Measurements from ENCODE around the gene HOXA13.

The HOXA13 gene

DNA sequence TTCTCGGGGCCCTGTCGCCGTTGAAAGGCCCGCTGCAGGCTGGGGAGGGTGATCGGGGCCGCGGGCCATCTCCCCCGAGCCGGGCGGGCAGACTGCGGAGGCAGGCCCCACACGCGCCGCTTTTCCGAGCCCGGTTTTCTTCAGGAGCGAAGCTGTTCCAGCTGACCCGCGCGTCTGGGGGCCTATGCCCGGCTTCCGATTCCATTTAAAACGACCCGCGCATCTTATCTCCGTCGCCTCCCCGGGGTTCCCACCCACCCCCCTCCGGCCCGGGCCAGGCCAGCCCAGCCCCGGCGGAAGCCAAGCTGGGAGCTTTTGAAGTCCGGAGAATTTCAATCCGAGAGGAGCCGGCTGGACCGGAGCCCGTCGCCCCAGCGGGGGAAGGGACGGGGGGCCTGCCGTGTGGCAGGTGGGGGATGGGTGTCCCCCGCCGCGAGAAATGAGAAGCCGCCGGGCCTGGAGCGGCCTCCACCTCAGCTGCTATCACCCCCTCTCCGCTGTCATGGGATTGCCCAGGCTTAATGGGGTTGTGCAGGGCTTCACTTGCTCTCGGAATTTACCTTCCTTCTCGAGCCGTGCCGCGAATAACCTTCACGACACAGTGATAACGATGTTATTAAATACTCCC is 39.6 kb upstream of the HOXA13 start:
- no peak for DNase-seq
- in situ Hi-C loops (cut with MboI; ENCODE audit: low pct_unique_long_range_greater_than_20kb, low sequenced_read_pairs), result loop anchor here (25.0 kb wide), 1 partner anchor 348 kb away; no protein-coding TSS in a partner anchor

DNA sequence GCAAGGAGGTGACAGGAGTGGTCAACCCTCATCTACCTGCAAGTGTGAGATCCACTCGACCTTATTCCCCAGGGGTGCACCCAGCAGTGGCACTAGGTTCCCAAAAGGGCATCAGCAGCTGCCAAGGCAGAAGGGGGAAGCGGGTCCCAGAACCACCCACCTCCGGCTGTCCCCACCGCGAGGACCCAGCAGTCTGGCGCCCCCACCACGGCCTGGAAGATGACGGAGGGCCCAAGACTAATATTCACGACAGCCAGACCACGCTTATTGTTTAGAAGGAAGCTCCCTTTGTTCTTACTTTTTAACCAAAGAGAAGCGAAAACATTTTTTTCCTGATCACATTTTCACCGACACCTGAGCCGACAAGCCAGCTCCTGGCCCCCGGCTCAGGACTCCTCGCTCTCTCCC is 39.1 kb upstream of the HOXA13 start:
- DNase-seq, result no peak
- in situ Hi-C loops (cut with MboI; ENCODE audit: low pct_unique_long_range_greater_than_20kb, low sequenced_read_pairs), result loop anchor here (25.0 kb wide), 1 partner anchor 348 kb away; no protein-coding TSS in a partner anchor

DNA sequence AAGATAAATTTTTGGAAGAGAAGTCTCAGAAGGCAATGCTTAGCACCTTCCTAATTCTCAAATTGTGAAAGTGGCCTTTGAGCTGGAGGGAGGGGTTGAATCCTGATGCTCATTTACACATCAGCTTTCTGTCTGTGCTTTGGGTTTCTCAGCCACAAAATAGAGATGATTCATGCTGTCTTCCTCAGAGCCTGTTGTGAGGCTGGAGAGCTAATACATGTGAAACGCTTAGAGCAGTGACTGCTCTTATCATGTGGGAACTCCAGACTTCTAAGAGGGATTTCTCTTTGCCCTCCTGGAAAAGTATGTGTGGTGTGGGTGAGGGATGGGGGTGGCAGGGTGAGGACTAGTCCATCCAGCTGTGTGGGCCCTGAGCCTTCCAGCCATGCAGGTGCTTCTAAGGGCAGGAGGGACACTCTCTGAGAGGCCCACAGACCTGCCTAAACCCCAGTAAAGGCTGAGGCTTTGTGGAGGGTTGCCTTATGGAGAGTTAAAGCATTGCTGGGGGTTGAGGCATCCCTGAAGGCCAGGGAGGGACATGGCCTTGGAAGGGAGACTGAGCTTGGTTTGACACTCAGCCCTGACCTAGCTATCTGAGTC is 37.9 kb upstream of the HOXA13 start:
- in situ Hi-C loops (cut with MboI; ENCODE audit: low pct_unique_long_range_greater_than_20kb, low sequenced_read_pairs), result loop anchor here (25.0 kb wide), 1 partner anchor 349 kb away; no protein-coding TSS in a partner anchor
- no peak for DNase-seq

DNA sequence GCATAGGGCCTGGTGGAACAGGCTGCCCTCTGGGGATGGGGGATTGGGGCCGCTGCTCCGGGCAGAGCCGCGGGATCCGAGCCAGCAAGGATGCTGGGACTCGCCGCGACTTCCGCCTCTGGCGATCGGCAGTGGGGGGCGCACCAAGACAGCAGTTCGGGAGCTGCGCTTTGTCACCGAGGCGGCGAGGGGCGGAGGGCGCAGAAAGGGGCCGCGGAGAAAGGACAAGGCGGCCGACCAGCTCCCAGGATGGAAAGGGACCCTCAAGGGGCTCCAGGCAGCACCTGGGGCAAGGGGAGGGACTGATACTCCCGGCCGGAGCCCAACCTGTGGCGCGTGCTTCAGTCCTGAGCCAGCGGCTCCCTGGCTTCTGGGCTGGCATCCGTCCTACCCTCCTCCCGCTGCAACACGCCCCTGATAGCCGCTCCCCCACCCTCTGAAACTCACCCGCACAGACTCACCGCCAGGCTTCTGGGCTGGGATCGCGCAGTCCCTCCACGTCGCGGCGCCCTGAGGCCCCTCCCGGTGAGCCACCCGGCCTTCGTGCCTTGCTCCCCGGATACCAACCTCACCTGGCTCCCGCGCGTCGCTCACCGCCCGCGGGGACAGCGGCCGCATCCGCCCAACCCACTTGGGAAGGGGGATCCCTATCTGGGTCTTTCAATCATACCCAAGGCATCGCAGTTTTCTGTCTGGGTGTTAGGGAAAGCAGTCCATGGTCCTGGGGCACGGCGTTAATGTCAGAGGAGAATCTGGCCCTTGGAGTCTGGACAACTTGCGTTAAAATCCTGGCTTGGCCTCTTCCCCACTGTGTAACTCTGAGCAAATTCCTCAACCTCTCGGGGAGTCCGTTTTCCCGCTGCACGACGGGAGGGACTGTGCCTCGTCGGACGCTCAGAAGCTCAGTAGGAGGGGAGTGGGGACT is 35.8 kb upstream of the HOXA13 start:
- in situ Hi-C loops (cut with MboI; ENCODE audit: low pct_unique_long_range_greater_than_20kb, low sequenced_read_pairs), result loop anchor here (25.0 kb wide), 1 partner anchor 352 kb away; no protein-coding TSS in a partner anchor
- DNase-seq, result peak; percentile 83

DNA sequence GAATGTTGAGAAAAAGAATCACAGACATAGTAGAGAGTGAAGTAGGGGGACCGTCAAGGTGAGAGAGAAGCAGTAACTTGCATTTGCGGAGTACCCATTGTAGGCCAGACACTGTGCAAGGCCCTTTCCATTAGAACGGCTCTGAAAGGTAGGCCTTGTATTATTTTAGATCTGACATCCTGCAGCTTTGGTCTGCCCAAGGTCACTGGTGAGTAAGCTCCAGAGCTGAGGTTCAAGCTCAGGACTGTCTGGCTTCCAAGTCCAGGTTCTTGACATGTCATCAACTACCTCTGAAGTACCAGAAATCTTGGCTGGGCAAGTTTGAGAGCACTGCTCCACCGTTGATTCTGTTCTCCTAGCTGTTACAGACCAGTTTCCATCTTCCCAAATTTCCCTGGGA is 29.6 kb upstream of the HOXA13 start:
- in situ Hi-C loops (cut with MboI; ENCODE audit: low pct_unique_long_range_greater_than_20kb, low sequenced_read_pairs), result loop anchor here (25.0 kb wide), 1 partner anchor 358 kb away; no protein-coding TSS in a partner anchor
- DNase-seq, result no peak

DNA sequence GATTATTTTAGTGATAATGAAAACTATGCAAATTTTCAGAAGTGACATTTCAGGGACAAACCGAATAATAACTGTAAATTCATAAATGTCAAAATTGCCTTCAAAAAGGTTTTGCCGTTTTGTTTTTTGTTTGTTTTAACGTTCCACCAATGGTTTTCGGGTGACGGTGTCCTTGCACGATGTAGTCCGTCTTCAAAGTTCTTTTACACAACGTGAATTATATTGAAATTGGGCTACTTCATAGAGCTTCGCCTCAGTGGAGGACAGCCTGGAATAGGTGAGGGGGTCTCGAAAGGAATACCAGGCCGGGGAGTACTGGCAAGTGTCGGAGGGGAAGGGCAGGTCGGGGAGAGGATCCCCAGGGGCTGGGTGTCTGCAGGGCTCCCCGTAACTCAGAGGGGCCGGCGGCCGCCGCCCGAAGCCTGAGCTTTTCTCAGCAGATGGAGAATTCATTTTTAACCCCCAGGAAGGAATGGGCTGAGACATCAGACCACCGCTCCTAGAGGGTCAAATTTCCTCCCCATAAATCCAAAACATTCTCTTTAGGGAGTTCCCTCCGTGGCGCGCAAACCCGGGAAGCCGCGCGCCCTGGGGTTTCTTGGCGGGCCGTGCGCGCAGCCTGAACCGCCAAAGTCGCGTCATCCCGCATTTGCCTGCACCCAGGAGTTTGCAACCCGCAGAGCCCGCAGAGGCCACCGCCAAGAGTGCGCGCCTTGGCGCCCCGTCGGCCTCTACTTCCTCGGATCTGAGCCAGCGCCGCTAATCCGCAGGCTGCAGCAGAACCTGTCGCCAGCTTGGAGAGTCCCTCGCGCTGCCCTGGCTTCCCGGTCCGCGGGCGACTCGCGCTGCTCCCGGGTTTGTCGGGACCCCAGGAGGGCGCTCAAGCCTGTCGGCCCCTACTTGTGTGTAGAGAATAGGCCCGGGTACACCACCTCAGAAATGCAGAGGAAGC is 25.4 kb upstream of the HOXA13 start:
- no peak for DNase-seq
- in situ Hi-C loops (cut with MboI; ENCODE audit: low pct_unique_long_range_greater_than_20kb, low sequenced_read_pairs), result loop anchor here (25.0 kb wide), 1 partner anchor 362 kb away; no protein-coding TSS in a partner anchor

DNA sequence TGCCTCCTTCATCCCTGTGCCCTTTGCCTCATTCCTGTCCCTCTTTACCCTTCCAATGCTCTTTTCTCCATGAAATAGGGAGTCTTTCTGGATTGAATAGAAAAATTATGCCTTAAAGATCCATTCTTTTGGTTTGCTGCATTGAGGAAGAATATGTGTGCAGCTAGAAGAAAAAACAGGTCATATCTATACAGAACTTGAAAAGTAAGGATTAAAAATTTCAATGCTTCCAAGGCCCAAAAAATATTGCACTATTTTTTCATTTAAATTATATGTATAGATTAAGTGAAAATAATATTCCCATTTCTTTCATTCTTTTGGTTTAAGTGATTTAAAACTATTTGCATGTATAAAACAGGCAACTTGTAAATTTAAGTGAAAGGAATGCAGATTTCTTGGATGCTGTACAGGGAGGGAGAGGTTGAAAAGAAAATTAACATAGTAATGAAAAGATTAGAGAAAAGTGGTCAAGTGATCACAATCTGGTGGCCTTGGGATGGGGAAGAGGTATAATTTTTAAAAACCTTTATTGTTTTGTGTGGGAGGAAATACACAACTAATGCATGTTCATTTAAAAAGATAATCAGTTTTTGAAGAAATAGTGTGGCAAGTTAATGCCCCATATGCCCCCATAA is 24.2 kb upstream of the HOXA13 start:
- DNase-seq, result no peak
- in situ Hi-C loops (cut with MboI; ENCODE audit: low pct_unique_long_range_greater_than_20kb, low sequenced_read_pairs), result no loop called here

DNA sequence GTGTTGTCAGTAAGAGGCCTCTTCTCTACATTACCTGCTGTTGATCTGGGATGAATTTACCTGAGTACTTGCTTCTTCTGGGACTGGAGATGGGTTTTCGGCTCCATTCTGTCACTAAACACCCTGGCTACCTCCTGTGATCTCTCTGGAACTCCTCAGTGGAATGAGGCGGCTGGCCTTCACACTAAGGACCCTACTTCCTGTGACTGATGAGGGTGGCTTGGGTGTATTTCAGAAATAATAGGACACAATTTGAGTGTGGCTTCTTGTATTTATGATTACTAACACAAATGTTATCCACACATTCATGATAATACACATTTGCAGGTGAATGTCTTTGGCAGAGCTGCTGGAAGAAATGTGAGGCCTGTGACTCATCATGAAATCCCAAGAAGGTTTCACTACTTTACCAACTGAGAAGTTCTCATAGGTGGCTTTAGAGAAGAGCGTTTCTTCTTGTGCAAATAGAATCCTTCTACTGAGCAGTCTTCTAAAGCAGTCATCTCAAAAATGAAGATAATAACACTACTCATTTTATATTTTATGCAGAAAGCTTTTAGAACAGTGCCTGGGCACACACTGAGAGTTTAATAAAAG is 21.4 kb upstream of the HOXA13 start:
- in situ Hi-C loops (cut with MboI; ENCODE audit: low pct_unique_long_range_greater_than_20kb, low sequenced_read_pairs), result no loop called here
- DNase-seq, result no peak

DNA sequence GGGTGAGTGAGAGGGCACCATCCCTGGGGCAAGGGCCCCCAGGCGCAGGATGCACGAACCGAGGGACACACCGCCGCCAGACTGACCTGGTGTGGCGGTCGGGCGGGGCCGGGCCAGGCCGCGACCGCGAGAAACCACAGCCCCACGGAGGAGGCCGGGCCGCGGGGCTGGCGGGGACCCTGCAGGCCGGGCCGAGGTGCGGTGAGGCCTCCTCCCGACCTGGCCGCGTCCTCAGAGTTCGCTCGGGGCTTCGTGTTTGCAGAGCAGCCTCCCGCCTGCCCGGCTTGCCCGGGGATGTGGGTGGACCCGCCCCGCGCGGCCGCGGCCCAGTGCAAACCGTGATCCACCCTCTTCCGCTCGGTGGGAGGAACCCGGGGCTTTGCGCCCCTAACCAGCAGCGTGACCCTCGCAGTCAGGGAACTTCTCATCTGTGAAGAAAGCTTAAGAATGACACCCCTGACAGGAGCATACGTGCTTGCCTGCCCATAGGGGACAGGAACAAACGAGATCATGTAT is 20.6 kb upstream of the HOXA13 start:
- in situ Hi-C loops (cut with MboI; ENCODE audit: low pct_unique_long_range_greater_than_20kb, low sequenced_read_pairs), result no loop called here
- DNase-seq, result no peak

DNA sequence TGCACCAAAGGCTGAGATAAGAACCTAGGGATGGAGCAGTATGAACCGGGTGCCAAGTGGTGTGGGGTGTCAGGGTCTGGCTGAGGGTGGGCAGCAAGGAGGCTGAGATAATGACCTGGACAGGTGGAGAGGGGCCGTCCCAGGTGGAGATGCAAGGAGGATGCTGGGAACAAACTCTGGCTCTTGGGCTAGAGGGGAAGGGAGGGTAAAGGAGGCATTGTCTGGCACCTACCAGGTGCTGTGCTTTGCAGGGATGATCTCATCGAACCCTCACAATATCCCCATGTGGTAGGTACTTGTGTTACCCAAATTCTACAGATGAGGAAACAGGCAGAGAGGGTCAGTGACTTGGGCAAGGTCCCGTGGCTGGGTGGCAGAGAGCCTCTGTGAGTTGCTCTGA is 19.9 kb upstream of the HOXA13 start:
- in situ Hi-C loops (cut with MboI; ENCODE audit: low pct_unique_long_range_greater_than_20kb, low sequenced_read_pairs), result no loop called here
- no peak for DNase-seq

DNA sequence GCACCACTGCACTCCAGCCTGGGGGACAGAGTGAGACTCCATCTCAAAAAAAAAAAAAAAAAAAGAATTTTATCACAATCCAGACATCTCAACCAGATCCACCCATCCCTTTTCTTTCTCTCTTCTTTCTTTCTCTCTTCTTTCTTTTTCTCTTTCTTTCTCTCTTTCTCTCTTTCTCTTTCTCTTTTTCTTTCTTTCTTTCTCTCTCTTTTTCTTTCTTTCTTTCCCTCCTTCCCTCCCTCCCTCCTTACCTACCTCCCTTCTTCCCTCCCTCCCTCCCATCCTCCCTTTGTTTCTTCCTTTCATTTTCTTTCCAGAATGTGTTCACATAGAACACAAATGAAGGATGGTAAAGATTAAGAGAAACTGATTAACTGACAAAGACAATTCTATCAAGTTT is 18.1 kb upstream of the HOXA13 start:
- in situ Hi-C loops (cut with MboI; ENCODE audit: low pct_unique_long_range_greater_than_20kb, low sequenced_read_pairs), result no loop called here
- no peak for DNase-seq

DNA sequence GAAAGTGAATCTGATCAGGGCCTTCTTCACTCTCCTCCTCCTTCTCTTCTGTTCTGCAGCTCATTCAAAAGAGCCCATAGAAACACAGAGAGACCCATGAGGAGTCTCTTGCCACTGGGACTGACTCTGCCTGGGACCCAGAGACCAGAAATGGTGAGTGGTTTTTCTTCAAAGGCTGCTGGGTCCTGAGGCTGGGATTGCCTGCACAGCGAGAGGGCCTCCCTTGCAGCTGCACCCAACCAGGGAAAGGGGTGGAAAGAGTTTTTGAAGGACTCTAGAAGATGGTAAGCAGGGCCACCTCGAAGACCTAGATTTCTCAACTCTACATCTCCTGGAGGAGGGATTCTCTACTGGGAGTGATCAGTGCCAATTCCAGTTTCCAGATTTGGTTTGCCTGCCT is 15.5 kb upstream of the HOXA13 start:
- DNase-seq, result no peak
- in situ Hi-C loops (cut with MboI; ENCODE audit: low pct_unique_long_range_greater_than_20kb, low sequenced_read_pairs), result no loop called here

DNA sequence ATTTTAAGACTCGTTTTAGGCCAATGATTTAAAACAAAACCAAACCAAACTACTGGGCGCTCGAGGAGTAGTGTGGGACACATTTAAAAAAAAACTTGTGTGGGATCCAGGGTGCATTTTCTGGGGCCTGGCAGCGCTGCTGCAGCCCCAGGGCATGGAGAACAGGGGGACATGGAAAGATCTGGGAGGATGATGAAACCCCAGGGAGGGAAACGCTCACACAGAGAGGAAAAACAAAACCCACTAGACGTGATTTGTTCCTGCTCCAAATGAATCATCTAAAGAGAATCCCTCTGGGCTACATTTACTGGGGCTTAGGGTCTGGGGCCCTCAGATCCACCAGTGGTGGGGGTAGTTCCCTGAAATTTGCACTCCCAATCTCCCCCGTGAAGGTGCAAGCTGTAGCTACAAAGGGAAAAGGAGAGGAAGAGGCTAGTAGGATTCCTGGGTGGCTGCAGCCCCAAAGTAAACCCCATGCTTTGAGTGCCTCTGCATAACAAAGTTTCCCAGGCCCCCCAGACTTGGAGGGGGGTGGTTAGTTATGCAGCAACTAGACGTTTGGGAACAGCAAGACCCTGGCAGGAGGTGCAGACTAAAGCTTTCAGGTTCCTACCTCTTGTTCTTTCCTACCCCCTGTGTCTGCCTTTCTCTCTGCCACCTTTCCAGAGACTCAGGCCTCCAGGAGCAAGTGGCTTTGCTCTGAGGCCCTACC is 14.5 kb upstream of the HOXA13 start:
- no peak for DNase-seq
- in situ Hi-C loops (cut with MboI; ENCODE audit: low pct_unique_long_range_greater_than_20kb, low sequenced_read_pairs), result no loop called here

DNA sequence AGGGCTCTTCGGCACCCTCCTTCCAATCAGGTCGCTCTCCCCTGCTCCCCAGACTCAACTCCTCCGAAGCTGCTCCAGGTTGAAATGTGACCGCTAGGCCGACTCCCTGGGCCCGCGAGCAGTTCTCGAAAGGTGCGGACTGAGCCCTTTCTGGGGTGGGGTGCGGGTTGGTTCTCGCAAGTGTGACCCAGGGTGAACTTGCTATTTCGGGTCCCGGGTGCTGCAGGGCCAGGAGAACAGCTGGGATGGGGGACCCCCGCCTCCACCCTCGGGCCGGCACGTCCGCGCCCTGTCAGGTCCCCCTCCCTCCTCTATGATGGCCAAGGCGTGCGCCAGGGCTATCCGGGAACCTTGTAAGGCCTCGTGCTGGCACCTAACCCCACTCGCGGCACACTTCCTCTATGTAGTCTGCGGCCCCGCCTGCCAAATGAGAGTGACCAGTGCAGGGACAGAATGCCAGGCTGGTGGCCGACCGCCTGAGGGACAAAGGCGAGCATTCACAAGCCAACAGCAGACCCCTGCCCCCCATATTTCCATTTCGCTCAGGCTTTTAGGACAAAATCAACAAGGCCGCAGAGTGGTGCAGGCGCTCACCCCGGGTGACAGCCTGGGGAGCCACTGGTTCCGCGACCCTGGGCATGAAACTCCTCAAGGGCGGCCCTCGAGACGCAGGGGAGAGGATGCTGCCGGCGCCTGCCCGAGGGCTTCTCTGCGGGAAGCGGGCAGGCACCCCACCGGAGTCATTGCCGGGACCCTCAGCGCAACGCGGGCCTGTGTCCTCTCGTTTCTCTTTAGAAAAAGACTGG is 13.7 kb upstream of the HOXA13 start:
- in situ Hi-C loops (cut with MboI; ENCODE audit: low pct_unique_long_range_greater_than_20kb, low sequenced_read_pairs), result no loop called here
- no peak for DNase-seq

DNA sequence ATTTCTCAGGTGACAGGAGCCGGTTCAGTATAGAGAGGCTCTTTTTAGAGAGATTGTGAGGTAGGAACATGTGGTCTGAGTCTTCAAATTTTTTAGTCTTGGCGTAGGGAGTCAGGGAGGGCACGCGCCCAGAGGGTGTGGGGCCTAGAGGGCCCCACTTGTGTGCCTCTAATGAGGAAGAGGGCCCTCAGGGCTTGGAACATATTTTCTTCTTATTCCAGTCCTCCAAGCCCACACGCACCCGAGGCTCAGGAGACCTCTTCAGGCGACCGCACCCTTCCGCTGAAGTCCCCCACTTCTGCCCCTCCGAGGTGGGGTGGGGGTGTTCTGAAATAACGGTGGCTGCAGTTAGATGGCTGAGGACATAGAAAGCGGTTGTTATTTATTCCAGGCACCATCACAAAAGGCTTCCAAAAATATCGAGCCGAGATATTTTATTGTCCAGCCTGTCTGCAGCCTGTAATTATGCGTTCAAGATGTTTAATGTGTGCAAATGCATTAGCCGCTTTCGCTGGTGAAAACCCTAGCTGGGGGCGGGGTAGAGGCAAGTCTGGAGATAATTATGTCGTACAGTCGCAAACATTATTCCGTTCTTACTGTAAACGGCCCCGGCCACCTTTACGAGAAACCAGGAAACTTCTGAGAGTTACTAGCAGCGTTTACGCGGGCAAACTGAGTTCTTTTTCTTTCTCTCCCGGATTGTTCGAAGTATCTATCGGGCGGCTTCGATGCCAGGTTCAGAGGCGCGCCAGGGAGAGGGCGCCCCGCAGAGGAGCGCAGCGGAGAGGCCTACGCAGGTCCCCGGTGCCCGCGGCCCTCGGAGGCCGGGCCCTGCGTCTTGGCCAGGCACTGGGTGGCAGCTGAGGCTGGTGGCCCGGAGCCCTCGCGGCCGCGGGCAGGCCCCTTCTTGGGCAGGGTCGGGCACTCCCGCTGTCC is 12.9 kb upstream of the HOXA13 start:
- in situ Hi-C loops (cut with MboI; ENCODE audit: low pct_unique_long_range_greater_than_20kb, low sequenced_read_pairs), result no loop called here
- no peak for DNase-seq
